IPS-11a (cell line): ENCODE data around the gene ACY1.

Source experiments
- H3K4me3 ChIP-seq: one replicate; pipeline ENCODE4 v1.5.1; 2013; ENCODE audit warnings: low read depth, low read length, control low read depth

ACY1 gene

DNA sequence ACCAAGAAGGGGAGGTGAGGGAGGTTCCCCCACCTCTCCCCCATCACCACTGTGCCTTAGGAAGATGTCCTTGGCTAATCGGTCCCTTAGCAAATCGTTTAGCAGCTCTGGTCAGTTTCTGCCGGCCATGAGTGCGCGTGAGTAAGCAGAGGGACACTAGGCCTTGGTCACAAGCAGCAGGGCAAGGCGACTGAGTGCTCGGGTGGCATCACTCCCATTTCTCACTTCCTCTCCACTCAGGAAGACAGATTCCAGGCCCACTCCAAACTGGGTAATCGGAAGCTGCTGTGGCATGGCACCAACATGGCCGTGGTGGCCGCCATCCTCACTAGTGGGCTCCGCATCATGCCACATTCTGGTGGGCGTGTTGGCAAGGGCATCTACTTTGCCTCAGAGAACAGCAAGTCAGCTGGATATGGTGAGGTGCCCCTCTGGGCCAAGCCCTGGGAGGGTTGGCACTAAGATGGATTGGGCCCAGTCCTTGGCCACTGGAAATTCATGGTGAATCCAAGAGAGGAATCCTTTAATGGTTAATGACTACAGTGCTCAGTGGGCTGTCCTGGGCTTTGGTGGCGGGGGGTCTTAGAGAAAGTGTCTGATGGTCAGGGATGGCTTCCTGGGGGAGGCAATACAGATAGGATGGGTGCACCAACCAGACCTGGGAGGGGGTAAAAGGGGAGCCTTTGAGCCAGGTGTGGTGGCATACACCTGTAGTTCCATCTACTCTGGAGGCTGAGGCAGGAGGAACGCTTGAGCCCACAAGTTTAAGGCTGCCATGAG is 37.2 kb upstream of the ACY1 start:
- no peak overlapping the region for H3K4me3 ChIP-seq

DNA sequence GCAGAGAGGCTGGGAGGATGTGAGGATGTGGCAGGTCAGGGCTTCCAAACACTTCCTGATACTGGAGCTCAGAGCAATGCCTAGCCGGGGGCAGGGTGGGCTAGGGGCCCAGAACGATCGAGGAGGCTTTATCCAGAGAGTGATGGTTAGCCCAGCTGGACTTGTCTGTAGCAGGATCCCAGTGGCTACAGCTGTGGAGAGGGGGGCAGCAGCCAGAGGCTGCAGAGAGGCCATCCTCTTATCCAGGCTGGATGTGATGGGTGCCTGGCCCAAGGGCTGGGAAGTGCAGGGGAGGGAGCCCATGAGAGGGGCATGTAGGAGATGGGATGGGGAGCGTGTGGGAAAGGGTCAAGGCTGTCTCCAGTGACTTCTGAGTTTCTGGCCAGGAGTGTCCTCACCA is 36.5 kb upstream of the ACY1 start:
- no peak overlapping the region for H3K4me3 ChIP-seq

DNA sequence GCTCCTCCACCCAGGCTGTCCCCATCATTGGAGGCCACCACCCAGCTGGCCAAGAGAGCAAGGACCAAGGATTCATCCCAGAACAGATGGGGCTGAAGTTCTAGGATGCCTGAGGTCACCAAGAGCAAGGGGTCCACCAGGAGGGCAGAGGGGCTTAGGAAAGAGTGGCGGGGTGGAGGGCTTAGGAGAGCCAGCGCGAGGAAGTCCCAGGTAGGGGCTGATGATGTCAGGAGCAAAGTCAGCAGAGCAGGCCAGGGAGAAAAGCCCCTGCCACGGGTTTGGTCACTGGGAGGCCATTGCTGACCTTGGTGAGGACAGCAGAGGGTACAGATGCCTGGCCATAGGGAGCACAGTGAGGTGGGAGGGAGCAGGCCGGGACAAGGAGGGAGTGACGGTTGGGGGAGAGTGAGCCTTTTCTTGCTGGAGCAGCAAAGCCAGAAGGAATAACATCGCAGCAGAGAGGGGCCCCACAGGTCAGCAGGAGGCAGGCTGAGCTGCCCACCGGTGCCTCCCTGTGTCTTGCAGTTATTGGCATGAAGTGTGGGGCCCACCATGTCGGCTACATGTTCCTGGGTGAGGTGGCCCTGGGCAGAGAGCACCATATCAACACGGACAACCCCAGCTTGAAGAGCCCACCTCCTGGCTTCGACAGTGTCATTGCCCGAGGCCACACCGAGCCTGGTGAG is 36.0 kb upstream of the ACY1 start:
- H3K4me3 ChIP-seq, result no peak overlapping the region

DNA sequence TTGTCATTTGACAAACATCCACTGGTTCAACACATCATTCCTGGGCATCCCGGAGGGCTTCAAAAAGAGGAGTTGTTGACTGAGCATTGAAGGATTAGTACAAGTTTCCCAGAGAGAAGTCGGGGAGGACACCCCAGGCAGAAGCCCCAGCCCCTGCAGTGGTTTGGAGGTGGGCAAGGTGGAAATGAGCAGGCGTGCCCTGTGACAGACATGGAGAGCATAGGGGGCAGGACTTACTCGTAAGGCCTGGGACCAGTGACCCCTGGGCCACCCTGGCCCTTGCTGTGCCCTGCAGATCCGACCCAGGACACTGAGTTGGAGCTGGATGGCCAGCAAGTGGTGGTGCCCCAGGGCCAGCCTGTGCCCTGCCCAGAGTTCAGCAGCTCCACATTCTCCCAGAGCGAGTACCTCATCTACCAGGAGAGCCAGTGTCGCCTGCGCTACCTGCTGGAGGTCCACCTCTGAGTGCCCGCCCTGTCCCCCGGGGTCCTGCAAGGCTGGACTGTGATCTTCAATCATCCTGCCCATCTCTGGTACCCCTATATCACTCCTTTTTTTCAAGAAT is 35.2 kb upstream of the ACY1 start:
- no peak overlapping the region for H3K4me3 ChIP-seq

DNA sequence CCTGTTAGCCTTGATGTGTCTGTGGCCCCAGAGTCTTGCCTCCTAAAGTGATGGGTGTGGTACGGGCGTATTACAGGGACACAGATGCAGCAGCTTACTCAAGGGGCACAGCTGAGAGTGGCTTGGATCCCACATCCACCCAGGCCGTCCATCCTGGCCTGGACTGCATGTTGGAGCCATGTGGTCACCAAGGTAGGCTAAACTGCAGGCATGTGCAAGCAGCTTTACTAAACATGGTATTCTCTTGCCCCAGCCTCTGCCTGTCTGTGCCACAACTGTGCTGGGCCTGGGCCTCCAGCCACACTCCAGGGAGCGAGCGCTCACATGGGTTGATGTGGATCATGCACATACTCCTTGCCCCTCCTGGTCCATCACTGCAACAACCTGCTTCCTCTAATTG is 34.2 kb upstream of the ACY1 start:
- H3K4me3 ChIP-seq, result no peak overlapping the region

DNA sequence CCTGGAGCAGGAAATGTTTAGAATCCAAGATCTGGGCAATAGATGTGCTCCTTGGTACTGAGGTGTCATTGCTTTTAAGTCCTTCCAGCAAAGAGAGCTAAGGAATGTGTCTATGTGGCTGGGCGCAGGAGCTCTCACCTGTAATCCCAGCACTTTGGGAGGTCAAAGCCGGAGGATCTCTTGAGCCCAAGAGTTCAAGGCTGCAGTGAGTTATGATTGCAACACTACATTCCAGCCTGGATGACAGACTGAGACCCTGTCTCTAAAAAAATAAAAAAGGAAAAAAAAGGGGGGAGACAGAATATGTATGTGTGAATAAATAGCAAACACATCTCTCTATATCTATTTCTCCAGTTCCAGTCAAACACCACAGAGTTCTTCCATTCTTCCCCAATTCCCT is 32.4 kb upstream of the ACY1 start:
- no peak overlapping the region for H3K4me3 ChIP-seq

DNA sequence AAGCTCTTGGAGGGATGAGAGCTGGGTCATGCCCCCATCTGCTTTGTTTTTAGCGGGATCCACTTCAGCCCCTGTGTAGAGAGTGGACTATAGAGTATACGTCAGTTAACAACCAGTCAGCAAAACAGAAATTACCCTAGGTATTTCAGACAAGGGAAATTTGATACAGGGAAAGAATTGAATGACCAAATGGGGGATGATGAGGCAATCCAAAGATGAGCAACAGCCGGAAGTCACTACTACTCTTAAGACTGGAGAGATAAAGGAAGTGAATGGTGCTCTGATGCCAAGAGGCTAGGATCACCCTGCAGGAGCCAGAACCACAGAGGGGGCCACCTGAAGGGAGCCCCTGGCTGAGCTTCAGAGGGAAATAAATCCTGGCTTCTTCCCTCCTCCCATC is 29.9 kb upstream of the ACY1 start:
- no peak overlapping the region for H3K4me3 ChIP-seq

DNA sequence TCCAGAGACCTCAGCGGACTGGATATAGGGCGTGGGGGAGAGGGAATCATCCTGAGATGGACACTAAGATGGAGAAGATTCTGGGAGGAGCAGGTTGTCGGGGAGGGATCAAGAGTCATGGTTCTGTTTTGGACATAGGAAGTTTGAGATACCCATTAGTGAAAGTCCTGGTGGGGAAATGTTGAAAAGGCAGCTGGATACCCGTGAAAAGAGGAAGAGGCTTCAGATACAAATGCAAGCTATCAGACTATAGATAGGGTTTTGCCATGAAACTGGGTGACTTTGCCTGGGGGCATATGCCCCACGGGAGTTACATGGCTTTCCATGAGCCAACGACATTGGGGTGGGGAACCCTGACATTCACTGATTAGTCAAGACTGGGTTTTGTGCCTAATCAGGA is 29.2 kb upstream of the ACY1 start:
- H3K4me3 ChIP-seq, result no peak overlapping the region

DNA sequence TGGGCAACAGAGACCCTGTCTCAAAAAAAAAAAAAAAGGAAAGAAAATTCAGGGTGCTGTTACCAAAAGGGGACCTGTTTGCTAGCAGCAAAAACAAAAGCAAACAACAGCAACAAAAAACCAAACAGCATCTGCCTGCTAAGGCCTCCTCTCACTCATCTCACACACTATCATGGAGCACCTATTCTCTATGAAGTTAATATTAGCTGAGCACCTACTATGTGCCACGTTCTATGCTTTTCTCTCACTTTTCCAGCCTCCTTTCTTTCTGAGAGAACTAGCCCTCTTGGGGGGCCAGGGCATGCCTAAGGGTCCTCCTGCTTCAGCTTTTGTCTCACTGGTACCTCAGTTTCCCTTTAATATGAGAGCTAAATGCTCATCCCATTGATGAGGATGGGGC is 28.6 kb upstream of the ACY1 start:
- H3K4me3 ChIP-seq, result no peak overlapping the region

DNA sequence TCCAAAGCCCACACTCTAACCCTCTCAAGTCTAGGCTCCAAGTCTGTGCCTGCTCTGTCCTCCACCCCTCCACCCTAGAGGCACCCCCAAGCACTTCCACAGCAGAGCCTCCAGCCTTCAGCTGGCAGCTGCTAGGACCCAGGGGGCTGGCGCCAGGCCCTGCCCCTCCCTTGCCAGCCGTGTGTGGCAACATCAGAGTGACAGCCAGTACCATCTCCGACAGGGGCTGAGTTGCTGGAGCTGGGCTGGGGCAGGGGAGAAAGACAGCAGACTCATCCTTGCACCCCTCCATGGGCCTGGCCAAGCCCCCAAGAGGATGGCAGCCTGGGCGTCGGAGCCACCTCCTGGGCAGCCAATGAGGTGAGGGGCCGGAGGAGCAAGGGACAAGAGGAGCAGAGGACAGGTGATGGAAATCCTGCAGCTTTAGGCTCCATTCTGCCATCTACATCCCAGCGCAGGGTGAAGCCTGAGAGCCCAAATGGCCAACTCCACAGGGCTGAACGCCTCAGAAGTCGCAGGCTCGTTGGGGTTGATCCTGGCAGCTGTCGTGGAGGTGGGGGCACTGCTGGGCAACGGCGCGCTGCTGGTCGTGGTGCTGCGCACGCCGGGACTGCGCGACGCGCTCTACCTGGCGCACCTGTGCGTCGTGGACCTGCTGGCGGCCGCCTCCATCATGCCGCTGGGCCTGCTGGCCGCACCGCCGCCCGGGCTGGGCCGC is 28.0 kb upstream of the ACY1 start, which contains the start of gene GPR62:
Gene GPR62, plus strand, starts transcription at position 207 of the 718 bp plus-strand sequence. Its CDS starts 272 bp downstream, at position 479.
- H3K4me3 ChIP-seq, result peak within 1 kb of the TSS; percentile 27

DNA sequence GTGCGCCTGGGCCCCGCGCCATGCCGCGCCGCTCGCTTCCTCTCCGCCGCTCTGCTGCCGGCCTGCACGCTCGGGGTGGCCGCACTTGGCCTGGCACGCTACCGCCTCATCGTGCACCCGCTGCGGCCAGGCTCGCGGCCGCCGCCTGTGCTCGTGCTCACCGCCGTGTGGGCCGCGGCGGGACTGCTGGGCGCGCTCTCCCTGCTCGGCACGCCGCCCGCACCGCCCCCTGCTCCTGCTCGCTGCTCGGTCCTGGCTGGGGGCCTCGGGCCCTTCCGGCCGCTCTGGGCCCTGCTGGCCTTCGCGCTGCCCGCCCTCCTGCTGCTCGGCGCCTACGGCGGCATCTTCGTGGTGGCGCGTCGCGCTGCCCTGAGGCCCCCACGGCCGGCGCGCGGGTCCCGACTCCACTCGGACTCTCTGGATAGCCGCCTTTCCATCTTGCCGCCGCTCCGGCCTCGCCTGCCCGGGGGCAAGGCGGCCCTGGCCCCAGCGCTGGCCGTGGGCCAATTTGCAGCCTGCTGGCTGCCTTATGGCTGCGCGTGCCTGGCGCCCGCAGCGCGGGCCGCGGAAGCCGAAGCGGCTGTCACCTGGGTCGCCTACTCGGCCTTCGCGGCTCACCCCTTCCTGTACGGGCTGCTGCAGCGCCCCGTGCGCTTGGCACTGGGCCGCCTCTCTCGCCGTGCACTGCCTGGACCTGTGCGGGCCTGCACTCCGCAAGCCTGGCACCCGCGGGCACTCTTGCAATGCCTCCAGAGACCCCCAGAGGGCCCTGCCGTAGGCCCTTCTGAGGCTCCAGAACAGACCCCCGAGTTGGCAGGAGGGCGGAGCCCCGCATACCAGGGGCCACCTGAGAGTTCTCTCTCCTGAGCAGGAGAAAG is 27.2 kb upstream of the ACY1 start:
- peak overlapping the region; percentile 27 for H3K4me3 ChIP-seq

DNA sequence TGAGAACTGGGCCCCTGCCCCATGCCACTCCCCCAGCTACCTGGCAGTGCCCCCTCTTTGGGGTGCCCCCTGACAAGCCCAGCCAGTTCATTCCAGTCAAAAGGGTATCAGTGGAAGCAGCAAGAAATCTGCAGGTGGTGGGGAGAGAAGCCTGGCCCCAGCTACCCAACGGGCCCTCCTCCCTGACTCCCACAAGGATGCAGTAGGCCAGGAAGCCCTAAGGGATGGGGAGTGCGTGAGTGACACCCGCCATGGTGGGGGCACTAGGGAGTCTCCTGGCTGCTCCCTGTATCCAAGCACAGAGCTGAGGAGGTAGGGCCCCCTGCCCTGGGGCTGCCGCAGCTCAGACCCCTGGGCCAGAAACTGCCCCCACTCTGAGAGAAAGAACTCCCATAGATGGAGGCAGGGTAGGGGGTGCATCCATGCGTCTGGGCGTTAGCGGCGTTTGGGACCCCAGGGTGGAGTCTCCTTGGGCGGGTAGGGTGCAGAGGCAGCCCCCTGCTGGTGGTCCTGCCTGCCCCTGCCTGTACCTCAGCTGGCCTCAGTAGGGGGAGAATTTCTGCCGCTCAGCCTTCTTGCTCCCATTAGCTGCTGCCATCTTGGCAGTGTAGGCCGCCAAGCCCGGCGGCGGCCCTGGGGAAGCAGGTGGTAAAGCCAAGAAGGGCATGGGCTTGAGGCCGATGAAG is 25.7 kb upstream of the ACY1 start:
- H3K4me3 ChIP-seq, result no peak overlapping the region

DNA sequence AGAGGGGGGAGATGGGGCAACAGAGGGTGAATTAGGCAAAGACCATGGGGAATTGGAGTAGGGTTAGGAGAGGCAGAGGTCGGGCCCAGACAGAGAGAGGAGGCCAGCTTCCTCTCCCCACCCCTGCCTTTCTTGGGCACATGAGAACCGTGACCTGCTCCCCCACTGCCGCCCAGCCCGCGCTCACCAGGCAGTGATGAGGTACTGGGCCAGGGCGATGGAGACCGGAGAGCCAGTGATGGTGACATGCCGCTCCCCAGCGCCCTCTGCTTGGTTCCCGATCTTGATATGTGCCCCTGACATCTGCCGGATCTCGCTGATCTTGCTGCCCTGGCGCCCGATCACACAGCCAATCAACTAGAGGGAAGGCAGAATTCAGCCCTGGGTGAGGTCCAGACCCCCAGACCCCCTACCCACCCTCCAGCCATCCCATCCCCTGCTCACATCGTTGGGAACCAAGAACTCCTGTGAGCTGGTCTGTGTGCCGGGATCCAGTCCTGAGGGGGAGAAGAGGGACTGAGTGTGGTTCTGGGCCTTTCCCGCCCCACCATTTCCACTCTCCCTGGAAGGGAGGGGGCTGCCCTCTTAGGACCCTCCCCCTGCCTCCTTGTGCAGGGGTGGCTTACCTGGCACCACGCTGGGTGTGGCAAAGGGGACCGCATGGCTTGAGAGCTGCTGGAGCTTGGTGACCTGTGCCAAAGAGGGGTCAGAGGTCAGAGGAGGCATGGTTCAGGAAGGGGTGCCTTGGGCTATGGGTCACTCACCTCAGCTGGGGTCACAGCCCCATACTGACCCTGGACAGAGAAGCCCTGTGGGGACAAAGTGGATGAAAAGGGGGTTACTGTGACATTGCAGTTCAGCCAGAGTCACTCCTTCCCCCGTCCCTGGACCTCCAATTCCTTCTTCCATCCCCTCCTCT is 24.5 kb upstream of the ACY1 start:
- H3K4me3 ChIP-seq, result no peak overlapping the region

DNA sequence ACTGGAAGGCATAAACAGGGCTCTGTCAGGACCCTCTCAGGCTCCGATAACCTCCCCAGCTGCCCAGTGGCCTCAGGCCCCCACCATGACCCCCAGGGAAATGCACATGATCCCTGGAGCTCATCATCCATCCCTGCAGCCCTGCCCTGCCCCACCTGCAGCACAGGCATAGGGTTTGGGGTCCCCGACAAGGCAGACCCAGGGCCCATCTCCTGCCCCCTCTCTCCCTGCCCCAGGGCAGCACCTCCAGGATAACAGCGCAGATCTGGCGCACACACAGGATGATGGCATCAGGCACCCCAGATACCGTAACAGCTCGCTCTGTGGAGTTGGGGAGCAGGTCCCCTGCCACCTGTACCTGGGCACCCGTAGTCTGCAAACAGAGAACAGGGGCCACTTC is 23.7 kb upstream of the ACY1 start:
- H3K4me3 ChIP-seq, result no peak overlapping the region

DNA sequence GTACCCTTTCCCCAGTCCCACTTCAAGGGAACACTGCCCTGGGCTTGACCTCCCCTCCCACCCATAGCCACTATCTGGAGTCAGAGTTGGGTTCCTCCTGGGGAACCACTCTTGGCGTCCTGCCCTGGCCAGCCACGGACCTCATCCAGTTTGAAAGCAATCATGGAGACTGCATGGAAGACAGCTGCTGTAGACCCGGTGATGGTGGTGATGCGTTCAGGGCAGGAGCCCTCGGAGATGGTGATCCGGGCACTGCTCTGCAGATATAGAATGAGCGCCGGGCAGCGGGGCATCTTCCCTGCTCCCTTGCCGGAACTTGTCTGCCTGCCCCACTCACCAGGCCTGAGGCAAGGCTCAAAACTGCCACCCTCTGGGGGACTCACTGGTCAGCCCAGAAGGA is 22.9 kb upstream of the ACY1 start:
- no peak overlapping the region for H3K4me3 ChIP-seq

DNA sequence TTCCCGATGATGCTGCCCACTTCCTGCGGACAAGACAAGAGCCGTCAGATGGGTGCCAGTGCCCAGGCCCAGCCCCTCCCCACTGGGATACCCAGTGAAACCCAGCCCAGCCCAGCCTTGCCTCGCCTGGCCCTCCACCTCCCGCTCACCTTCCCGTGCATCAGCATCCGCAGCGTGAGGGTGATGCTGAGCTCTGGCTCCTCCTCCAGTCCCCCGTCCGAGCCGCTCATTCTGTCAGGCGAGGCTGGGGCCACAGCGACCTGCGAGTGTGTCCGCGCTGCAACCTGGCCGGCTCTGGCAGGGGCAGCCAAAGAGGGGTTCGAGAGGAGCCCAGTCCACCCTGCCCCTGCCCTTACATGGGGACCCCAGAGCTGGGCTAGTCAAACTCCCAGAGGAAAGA is 22.3 kb upstream of the ACY1 start:
- no peak overlapping the region for H3K4me3 ChIP-seq

DNA sequence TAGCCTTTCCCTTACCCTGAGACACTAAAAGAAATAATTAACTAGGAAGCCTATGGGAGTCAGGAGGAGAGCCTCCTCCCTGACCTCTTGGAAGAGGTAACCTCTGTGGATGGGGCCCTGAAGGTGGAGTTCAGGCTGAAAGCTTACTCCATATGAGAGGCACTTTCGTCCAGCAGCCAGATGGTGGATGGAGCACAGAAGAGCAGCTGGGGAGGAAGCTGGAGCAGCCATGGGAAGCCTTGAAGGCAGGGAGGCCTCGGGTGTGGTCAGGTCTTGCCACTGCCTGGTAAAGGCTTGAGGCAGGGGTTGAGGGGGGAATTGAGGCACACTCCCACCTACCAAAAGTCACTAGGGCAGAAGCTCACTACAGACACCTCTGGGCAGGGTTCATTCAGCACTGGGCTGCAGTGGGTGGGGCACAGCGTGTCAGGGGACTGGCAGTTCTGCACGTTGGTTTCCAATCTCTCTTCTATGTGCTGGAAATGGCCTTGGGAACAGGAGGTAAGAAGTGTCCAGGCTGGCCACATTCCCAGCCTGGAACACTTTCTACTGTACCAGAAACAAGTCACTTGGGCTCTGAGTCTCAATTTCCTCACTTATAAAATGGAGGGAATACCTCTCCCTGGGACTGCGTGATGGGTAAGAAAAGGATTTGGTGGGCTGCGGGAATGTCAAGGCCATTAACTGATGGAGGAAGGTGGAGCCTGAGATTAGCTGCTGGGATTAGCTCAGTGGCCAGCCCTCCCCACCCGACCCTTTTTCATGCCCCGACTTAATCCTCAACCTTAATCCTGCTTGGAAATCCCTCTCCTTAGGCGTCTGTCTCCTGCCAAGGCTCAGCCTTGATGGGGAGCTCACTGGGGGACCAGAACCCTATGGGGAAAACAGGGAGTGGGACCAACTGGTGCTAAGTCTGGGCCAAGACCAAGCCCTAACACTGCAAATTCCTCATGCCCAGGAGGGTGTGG is 21.4 kb upstream of the ACY1 start:
- H3K4me3 ChIP-seq, result no peak overlapping the region
